ENCODE data around the gene CDK5.

Gene CDK5

GRCh38 chr7:151081170-151082101 is 23.7 kb upstream of the CDK5 start:
- H3K4me3 ChIP-seq (replicated peaks; ENCODE audit: low read depth, low read length) = peak overlapping the region; percentile 74
- no peak for DNase-seq (ENCODE audit: low read depth)
- no peak for TF ChIP-seq CTCF (IDR thresholded peaks at IDR 0.05; ENCODE audit: low read length, missing control alignments)

- H3K4me3 ChIP-seq (replicated peaks; ENCODE audit: low read depth, low read length) = peak within 1 kb of the TSS; percentile 81
- TF ChIP-seq CTCF (IDR thresholded peaks at IDR 0.05; ENCODE audit: low read length, missing control alignments) = no peak
- DNase-seq (ENCODE audit: low read depth) = peak; percentile 89
Observed at GRCh38 chr7:151080522-151081169, 22.9 kb upstream of the CDK5 start, which contains the start of gene FASTK. FASTK (minus strand) TSS chr7:151080809; CDS start chr7:151080766, 43 bp downstream.

- TF ChIP-seq CTCF (IDR thresholded peaks at IDR 0.05; ENCODE audit: low read length, missing control alignments) = no peak
- DNase-seq (ENCODE audit: low read depth) = no peak
Observed at GRCh38 chr7:151080067-151080521, 22.4 kb upstream of the CDK5 start.

GRCh38 chr7:151079199-151079910 is 21.7 kb upstream of the CDK5 start:
- TF ChIP-seq CTCF (IDR thresholded peaks at IDR 0.05; ENCODE audit: low read length, missing control alignments) = no peak
- peak overlapping the region; percentile 81 for H3K4me3 ChIP-seq (replicated peaks; ENCODE audit: low read depth, low read length)
- DNase-seq (ENCODE audit: low read depth) = no peak

More at GRCh38 chr7:151080067-151080521, 22.4 kb upstream of the CDK5 start:
- H3K4me3 ChIP-seq (replicated peaks; ENCODE audit: low read depth, low read length) = peak overlapping the region; percentile 81

- TF ChIP-seq CTCF (IDR thresholded peaks at IDR 0.05; ENCODE audit: low read length, missing control alignments) = no peak
- DNase-seq (ENCODE audit: low read depth) = no peak
Observed at GRCh38 chr7:151078233-151079040, 20.7 kb upstream of the CDK5 start.

GRCh38 chr7:151077705-151078232 is 20.1 kb upstream of the CDK5 start:
- no peak for TF ChIP-seq CTCF (IDR thresholded peaks at IDR 0.05; ENCODE audit: low read length, missing control alignments)
- DNase-seq (ENCODE audit: low read depth) = no peak
- no peak overlapping the region for H3K4me3 ChIP-seq (replicated peaks; ENCODE audit: low read depth, low read length)

More at GRCh38 chr7:151078233-151079040, 20.7 kb upstream of the CDK5 start:
- no peak overlapping the region for H3K4me3 ChIP-seq (replicated peaks; ENCODE audit: low read depth, low read length)
